K562 (cell line): ENCODE results near the gene BACH1. TPM values are rescaled to one million over a fixed set of nuclear protein-coding genes. Genes with fewer than 3 reads are reported as not detected.

Source experiments
- ATF1 ChIP-seq, 2 experiments: fragments of 450-650 bp in 1 of 2; IDR thresholded peaks; 2 replicates each; pipeline ENCODE4 v1.6.1; 2016; ENCODE audit warnings: missing compliant biosample characterization in 1 of 2, missing genetic modification characterization in 1 of 2
- ATF7 ChIP-seq: fragments of 450-650 bp; IDR thresholded peaks from 2 replicates; pipeline ENCODE4 v1.7.1; 2014; ENCODE audit warnings: mild to moderate bottlenecking, moderate library complexity
- BRD4 ChIP-seq: fragments of 200-600 bp; sonication (generic); IDR thresholded peaks from 2 replicates; pipeline ENCODE4 v1.6.1; 2017; ENCODE audit warnings: inconsistent platforms
- MAFK ChIP-seq: IDR thresholded peaks from 2 replicates; pipeline ENCODE4 v1.6.1; 2011; ENCODE audit warnings: low read length, improper control_type of control experiment
- MNT ChIP-seq, 2 experiments: fragments of 450-650 bp; conservative IDR thresholded peaks; 2 replicates each; pipeline ENCODE4 v1.6.1; 2017; ENCODE audit warnings: mild to moderate bottlenecking in 2 of 2, moderate library complexity in 2 of 2
- NFE2 ChIP-seq: IDR thresholded peaks from 2 replicates; pipeline ENCODE4 v1.6.1; 2014; ENCODE audit warnings: antibody characterized with exemption, low read depth
- POLR2AphosphoS5 ChIP-seq: IDR thresholded peaks from 2 replicates; pipeline ENCODE4 v1.6.1; 2011; ENCODE audit warnings: mild to moderate bottlenecking, low read depth, low read length, moderate library complexity; ENCODE audit not compliant: control insufficient read depth, insufficient read depth
- PTBP1 ChIP-seq: fragments of 200-400 bp; formaldehyde crosslinking; IDR thresholded peaks from 2 replicates; pipeline ENCODE4 v1.6.1; 2017; ENCODE audit warnings: low read depth, low read length
- SMAD4 ChIP-seq: fragments of 250-450 bp; sonication (Bioruptor Pico); conservative IDR thresholded peaks from 2 replicates; pipeline ENCODE4 v1.8.0; 2021; ENCODE audit warnings: inconsistent platforms, mild to moderate bottlenecking, moderate library complexity
- TSHZ1 ChIP-seq: fragments of 250-450 bp; sonication (Bioruptor Pico); IDR thresholded peaks from 2 replicates; pipeline ENCODE4 v1.4.0; 2020; ENCODE audit warnings: mild to moderate bottlenecking, moderate library complexity
- ZNF384 ChIP-seq: IDR thresholded peaks from 2 replicates; pipeline ENCODE4 v1.6.1; 2012; ENCODE audit warnings: low read depth, low read length, improper control_type of control experiment
- polyA plus RNA-seq, 8 experiments: library from polyadenylated mRNA; depleted of rRNA in 4 of 8; stranded (reverse) in 5 of 8; unstranded in 3 of 8; fragments of >200 nt; fragmentation: Nextera tagmentation in 2 of 8; fragmentation: Illumina TruSeq in 1 of 8; extraction: Ambion mirVana in 2 of 8; extraction: Trizol in 1 of 8; gene quantifications; 2 replicates each; pipeline versions ENCODE4 v1.2.1 to v1.2.3, GENCODE V29; 2011 to 2014; ENCODE audit warnings: inconsistent platforms in 1 of 8, missing spikeins in 1 of 8
- total RNA-seq, 7 experiments: library from RNA; depleted of rRNA in 6 of 7; stranded (reverse); fragments of >200 nt in 6 of 7; fragmentation: Illumina TruSeq in 2 of 7; extraction: Trizol in 2 of 7; gene quantifications; 2 replicates each; pipeline versions ENCODE4 v1.2.1 to v1.2.3, GENCODE V29; 2011 to 2021; ENCODE audit warnings: low replicate concordance in 1 of 7

The BACH1 gene
- total and polyA plus RNA-seq, 9 of the 15 experiments (the other 6 are each of a cell fraction or from before 2014, with no cell fraction given), result 10.6 to 58.5 (median 28.6) TPM

DNA sequence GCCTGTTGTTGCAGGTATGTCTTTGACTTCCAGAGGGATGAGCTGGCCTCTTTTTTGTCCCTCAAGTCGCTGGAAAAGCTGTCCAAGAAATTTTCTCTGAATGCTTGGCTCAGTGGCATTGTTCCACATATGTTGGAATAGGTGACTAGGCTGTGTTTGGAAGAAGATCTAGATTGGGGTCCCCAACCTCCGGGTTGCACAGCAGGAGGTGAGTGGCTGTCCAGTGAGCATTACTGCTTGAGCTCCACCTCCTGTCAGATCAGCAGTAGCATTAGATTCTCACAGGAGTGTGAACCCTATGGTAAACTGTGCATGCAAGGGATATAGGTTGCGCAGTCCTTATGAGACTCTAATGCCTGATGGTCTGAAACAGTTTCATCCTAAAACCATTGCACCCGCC lies 18.1 kb downstream of the BACH1 start (continued):
- TF ChIP-seq POLR2AphosphoS5 (no peak), ZNF384 (no peak), SMAD4 (CRISPR knock-in tag) (0 out of 2 replicates have a peak, but pooled peaks have one; percentile 33), ATF1 (CRISPR knock-in tag; IDR thresholded peaks at IDR 0.05) (no peak), ATF1 (tag; IDR thresholded peaks at IDR 0.05) (peak; percentile 42), BRD4 (0 out of 2 replicates have a peak, but pooled peaks have one; percentile 22), ATF7 (0 out of 2 replicates have a peak, but pooled peaks have one; percentile 8), MAFK (0 out of 2 replicates have a peak, but pooled peaks have one; percentile 4), NFE2 (peak; percentile 30; the same call in 1 of the 2 replicates), MNT (conservative IDR thresholded peaks at IDR 0.05) (no peak), TSHZ1 (CRISPR knock-in tag) (peak; percentile 39; the same call in 1 of the 2 replicates), PTBP1 (no peak)
- TF ChIP-seq, all 486 proteins: peak for 17
